ENCODE measurements around the gene CDRT4. TPM values are rescaled to one million over a fixed set of nuclear protein-coding genes. Genes with fewer than 3 reads are reported as not detected.

CDRT4 gene
- total and polyA plus RNA-seq, 10 of the 15 experiments (the other 5 are each of a cell fraction or from before 2014, with no cell fraction given) = 0.11 to 1.3 (median 0.51) TPM; not detected in 3

DNA sequence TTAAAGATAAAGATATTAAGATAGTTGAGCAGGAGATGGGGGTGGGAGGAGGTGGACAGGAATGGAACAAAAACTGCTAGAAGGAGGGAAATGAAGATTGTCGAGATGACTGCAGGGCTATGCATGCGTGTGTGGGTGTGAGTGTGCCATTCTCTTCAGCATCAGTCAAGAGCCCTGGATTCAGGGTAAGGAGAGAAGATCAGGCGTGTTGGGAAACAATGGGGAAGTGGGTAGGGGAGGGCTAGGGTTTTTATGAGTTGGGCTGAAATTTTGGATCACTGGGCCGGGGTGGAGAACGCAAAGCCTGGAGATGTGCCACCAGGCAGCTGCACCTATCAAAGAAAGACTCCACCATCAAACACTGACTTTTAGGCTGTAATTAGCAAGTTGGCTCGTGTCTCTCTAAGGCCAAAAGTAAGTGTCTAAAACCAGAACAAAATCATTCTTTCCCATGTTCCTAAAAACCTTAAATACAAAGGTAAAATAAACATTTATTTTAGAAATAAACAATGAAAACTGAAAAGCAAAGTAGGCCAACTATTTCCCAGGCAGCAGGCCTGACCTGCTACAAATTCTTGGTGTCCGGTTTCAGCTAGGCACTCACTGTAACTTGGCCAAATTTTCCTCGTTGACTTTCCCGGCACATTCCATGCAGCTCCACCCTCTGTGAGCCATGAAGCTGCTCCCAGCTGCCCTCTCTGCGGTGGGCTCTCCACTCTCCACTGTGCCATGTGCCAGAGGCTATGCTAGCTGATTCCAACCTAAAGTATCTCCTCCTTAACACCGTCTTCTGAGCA is 4.2 kb downstream of the CDRT4 start:
- in situ Hi-C loops (cut with MboI) (no loop called here), intact Hi-C loops (cut with micrococcal nuclease; ENCODE audit: unreplicated experiment) (no loop called here)
- POLR2A ChIA-PET = no interaction called here
- no peaks in the 10 kb centered on the region for H3K27me3 ChIP-seq (replicated peaks in 1 of 2; ENCODE audit: control insufficient read depth in 2 of 2, insufficient read depth in 2 of 2, low read length in 1 of 2)
- no peaks in the 10 kb centered on the region for H3K4me1 ChIP-seq (ENCODE audit: control insufficient read depth, insufficient read depth, low read length)
- BruUV-seq (replicated peaks) = no TSS peak
- SMC1A ChIA-PET (ENCODE audit: uncharacterized antibody, unreplicated experiment) = no interaction called here
- no peak for FAIRE-seq
- no peak overlapping the region for H2AFZ ChIP-seq (ENCODE audit: control insufficient read depth, low read depth, low read length)
- no peak overlapping the region for H3K4me3 ChIP-seq
- WGBS (ENCODE audit: insufficient coverage, insufficient replicate concordance, low lambda C conversion rate, missing lambda C conversion rate) = 50% methylated on average over 11 of the region's 11 CpGs
- TF ChIP-seq MEF2A (IDR thresholded peaks at IDR 0.05; ENCODE audit: insufficient read depth, low read depth, low read length) = no peak
- no peak for TF ChIP-seq TAF1 (IDR thresholded peaks at IDR 0.05; ENCODE audit: borderline replicate concordance, low read depth, low read length)
- TF ChIP-seq USF2 (IDR thresholded peaks at IDR 0.05; ENCODE audit: borderline replicate concordance, low read depth, low read length) = no peak
- no peak for TF ChIP-seq NFIC (IDR thresholded peaks at IDR 0.05; ENCODE audit: low read depth, low read length)
- no peak for TF ChIP-seq NFYA (IDR thresholded peaks at IDR 0.05; ENCODE audit: borderline replicate concordance, low read depth, low read length)
- no peak for TF ChIP-seq IRF4 (IDR thresholded peaks at IDR 0.05; ENCODE audit: low read depth, low read length)
- no peak overlapping the region for H3K27ac ChIP-seq (ENCODE audit: control insufficient read depth, insufficient read depth)
- H4K20me1 ChIP-seq (ENCODE audit: control insufficient read depth, insufficient read depth) = no peaks in the 10 kb centered on the region
- H3K9ac ChIP-seq (ENCODE audit: control insufficient read depth, insufficient read depth, low read length) = no peak overlapping the region
- no peak for ATAC-seq
- no peak for DNase-seq (ENCODE audit: low read depth, low spot score)
- H3K36me3 ChIP-seq (ENCODE audit: control insufficient read depth in 2 of 2, insufficient read depth in 2 of 2, low read length in 1 of 2) = no peaks in the 10 kb centered on the region
- CTCF ChIA-PET = no interaction called here
- no peak overlapping the region for H3K4me2 ChIP-seq (ENCODE audit: control insufficient read depth, insufficient read depth)
- no peaks in the 10 kb centered on the region for H3K9me3 ChIP-seq (replicated peaks; ENCODE audit: control insufficient read depth, insufficient read depth, low read length)
- RAD21 ChIA-PET (ENCODE audit: unreplicated experiment) = no interaction called here
- no peaks in the 10 kb centered on the region for H3K79me2 ChIP-seq (ENCODE audit: control insufficient read depth, insufficient read depth, low read length)

- H3K9me3 ChIP-seq (replicated peaks; ENCODE audit: control insufficient read depth, insufficient read depth, low read length) = no peaks in the 10 kb centered on the region
- no peak overlapping the region for H3K27ac ChIP-seq (ENCODE audit: control insufficient read depth, insufficient read depth)
- H3K9ac ChIP-seq (ENCODE audit: control insufficient read depth, insufficient read depth, low read length) = no peak overlapping the region
- ChIA-PET POLR2A (no interaction called here), CTCF (no interaction called here), RAD21 (ENCODE audit: unreplicated experiment) (no interaction called here), SMC1A (ENCODE audit: uncharacterized antibody, unreplicated experiment) (no interaction called here)
- intact Hi-C loops (cut with micrococcal nuclease; ENCODE audit: unreplicated experiment) = no loop called here
- no peak overlapping the region for H2AFZ ChIP-seq (ENCODE audit: control insufficient read depth, low read depth, low read length)
- no peaks in the 10 kb centered on the region for H3K36me3 ChIP-seq (ENCODE audit: control insufficient read depth in 2 of 2, insufficient read depth in 2 of 2, low read length in 1 of 2)
- no peak for ATAC-seq
- 36% methylated on average over 7 of the region's 7 CpGs for WGBS (ENCODE audit: insufficient coverage, insufficient replicate concordance, low lambda C conversion rate, missing lambda C conversion rate)
- BruUV-seq (replicated peaks) = no TSS peak
- H3K4me2 ChIP-seq (ENCODE audit: control insufficient read depth, insufficient read depth) = no peak overlapping the region
- no peaks in the 10 kb centered on the region for H3K4me1 ChIP-seq (ENCODE audit: control insufficient read depth, insufficient read depth, low read length)
- H3K4me3 ChIP-seq = no peak overlapping the region
- no peak for DNase-seq (ENCODE audit: low read depth, low spot score)
- H3K79me2 ChIP-seq (ENCODE audit: control insufficient read depth, insufficient read depth, low read length) = no peaks in the 10 kb centered on the region
- H3K27me3 ChIP-seq (replicated peaks in 1 of 2; ENCODE audit: control insufficient read depth in 2 of 2, insufficient read depth in 2 of 2, low read length in 1 of 2) = no peaks in the 10 kb centered on the region
- FAIRE-seq = no peak
- no peaks in the 10 kb centered on the region for H4K20me1 ChIP-seq (ENCODE audit: control insufficient read depth, insufficient read depth)
- in situ Hi-C loops (cut with MboI) = no loop called here
- TF ChIP-seq ETV6 (conservative IDR thresholded peaks at IDR 0.05 in 1 of 2, IDR thresholded peaks at IDR 0.05 in 1 of 2; ENCODE audit: borderline replicate concordance in 1 of 2, low read depth in 1 of 2) = no peak
- no peak for TF ChIP-seq DPF2 (IDR thresholded peaks at IDR 0.05)
- TF ChIP-seq MYB (IDR thresholded peaks at IDR 0.05; ENCODE audit: borderline replicate concordance, low read depth, low read length) = no peak
- TF ChIP-seq ZBTB11 (CRISPR knock-in tag; IDR thresholded peaks at IDR 0.05) = no peak
- TF ChIP-seq POLR2A (IDR thresholded peaks at IDR 0.05; ENCODE audit: low read depth, low read length) = no peak
- no peak for TF ChIP-seq ZNF207 (IDR thresholded peaks at IDR 0.05; ENCODE audit: borderline replicate concordance)
- no peak for TF ChIP-seq MTA2 (IDR thresholded peaks at IDR 0.05; ENCODE audit: low read depth)
- TF ChIP-seq BCL11A (IDR thresholded peaks at IDR 0.05; ENCODE audit: low read depth, low read length) = no peak
- no peak for TF ChIP-seq NFYA (IDR thresholded peaks at IDR 0.05; ENCODE audit: borderline replicate concordance, low read depth, low read length)
Measured at GRCh38 chr17:15457723-15458094, 9.7 kb downstream of the CDRT4 start.
